HepG2 (cell line): ENCODE results near the gene CLEC10A. TPM values are rescaled to one million over a fixed set of nuclear protein-coding genes. Genes with fewer than 3 reads are reported as not detected.

Experiments used
- ADNP ChIP-seq: sonication (generic); formaldehyde crosslinking; IDR thresholded peaks from 2 replicates; pipeline ENCODE4 v1.4.0; 2020; ENCODE audit warnings: missing genetic modification reagents
- E2F2 ChIP-seq: sonication (generic); formaldehyde crosslinking; IDR thresholded peaks from 2 replicates; pipeline ENCODE4 v1.4.0; 2020; ENCODE audit warnings: missing genetic modification reagents, borderline replicate concordance
- HHEX ChIP-seq: IDR thresholded peaks from 2 replicates; pipeline ENCODE4 v1.6.1; 2016; ENCODE audit warnings: control low read depth
- HNRNPLL ChIP-seq: fragments of 200-400 bp; formaldehyde crosslinking; IDR thresholded peaks from 2 replicates; pipeline ENCODE4 v1.6.1; 2017; ENCODE audit warnings: mild to moderate bottlenecking, low read depth, low read length; ENCODE audit not compliant: poor library complexity, severe bottlenecking
- MTA1 ChIP-seq: sonication (generic); formaldehyde crosslinking; IDR thresholded peaks from 2 replicates; pipeline ENCODE4 v1.4.0; 2020; ENCODE audit warnings: missing genetic modification reagents, mild to moderate bottlenecking, borderline replicate concordance
- NCOA2 ChIP-seq: sonication (generic); formaldehyde crosslinking; IDR thresholded peaks from 2 replicates; pipeline ENCODE4 v1.8.0; 2022; ENCODE audit warnings: inconsistent platforms
- RAD21 ChIP-seq: fragments of 450-650 bp; formaldehyde crosslinking; IDR thresholded peaks from 2 replicates; pipeline ENCODE4 v1.5.0; 2020; ENCODE audit warnings: mild to moderate bottlenecking
- RFX3 ChIP-seq: IDR thresholded peaks from 2 replicates; pipeline ENCODE4 v1.6.1; 2016; ENCODE audit warnings: missing biosample characterization, missing genetic modification reagents
- SP2 ChIP-seq: sonication (generic); formaldehyde crosslinking; IDR thresholded peaks from 2 replicates; pipeline ENCODE4 v1.5.1; 2020; ENCODE audit warnings: mild to moderate bottlenecking, missing genetic modification reagents
- ZBTB8A ChIP-seq: sonication (generic); formaldehyde crosslinking; IDR thresholded peaks from 2 replicates; pipeline ENCODE4 v1.4.0; 2020; ENCODE audit warnings: mild to moderate bottlenecking, low read depth, missing genetic modification reagents, borderline replicate concordance
- ZC3H4 ChIP-seq: sonication (generic); formaldehyde crosslinking; IDR thresholded peaks from 2 replicates; pipeline ENCODE4 v1.4.0; 2020; ENCODE audit warnings: missing genetic modification reagents, borderline replicate concordance
- ZKSCAN1 ChIP-seq: fragments of 150-350 bp; IDR thresholded peaks from 2 replicates; pipeline ENCODE4 v1.6.1; 2014; ENCODE audit warnings: low read length
- ZKSCAN5 ChIP-seq: sonication (generic); formaldehyde crosslinking; IDR thresholded peaks from 2 replicates; pipeline ENCODE4 v1.5.1; 2020; ENCODE audit warnings: mild to moderate bottlenecking, missing genetic modification reagents
- ZNF180 ChIP-seq: sonication (generic); formaldehyde crosslinking; IDR thresholded peaks from 2 replicates; pipeline ENCODE4 v1.4.0; 2020; ENCODE audit warnings: low read depth, missing genetic modification reagents, borderline replicate concordance
- ZNF205 ChIP-seq: IDR thresholded peaks from 2 replicates; pipeline ENCODE4 v1.6.1; 2018; ENCODE audit warnings: missing biosample characterization, missing genetic modification reagents
- ZNF30 ChIP-seq: sonication (generic); formaldehyde crosslinking; IDR thresholded peaks from 2 replicates; pipeline ENCODE4 v1.5.0; 2020; ENCODE audit warnings: mild to moderate bottlenecking, missing genetic modification reagents
- ZNF546 ChIP-seq: sonication (generic); formaldehyde crosslinking; conservative IDR thresholded peaks from 2 replicates; pipeline ENCODE4 v1.8.1; 2023; ENCODE audit warnings: mild to moderate bottlenecking, missing genetic modification reagents
- ZNF607 ChIP-seq: sonication (generic); formaldehyde crosslinking; IDR thresholded peaks from 2 replicates; pipeline ENCODE4 v1.5.1; 2020; ENCODE audit warnings: missing genetic modification reagents, mild to moderate bottlenecking, borderline replicate concordance
- ZNF747 ChIP-seq: sonication (generic); formaldehyde crosslinking; IDR thresholded peaks from 2 replicates; pipeline ENCODE4 v1.8.1; 2023; ENCODE audit warnings: missing genetic modification reagents, mild to moderate bottlenecking, borderline replicate concordance
- ZSCAN25 ChIP-seq: sonication (generic); formaldehyde crosslinking; IDR thresholded peaks from 2 replicates; pipeline ENCODE4 v1.8.0; 2022; ENCODE audit warnings: mild to moderate bottlenecking, missing genetic modification reagents
- ZXDC ChIP-seq: sonication (generic); formaldehyde crosslinking; IDR thresholded peaks from 2 replicates; pipeline ENCODE4 v1.5.0; 2020; ENCODE audit warnings: mild to moderate bottlenecking, missing genetic modification reagents
- polyA plus RNA-seq, 8 experiments: library from polyadenylated mRNA; depleted of rRNA in 3 of 8; stranded (reverse) in 7 of 8; unstranded in 1 of 8; fragments of >200 nt; fragmentation: Illumina TruSeq in 4 of 8; extraction: Trizol in 4 of 8; gene quantifications; 2 replicates each; pipeline versions ENCODE4 v1.2.1 to v1.2.3, GENCODE V29; 2011 to 2016; ENCODE audit warnings: low read depth in 4 of 8, missing spikeins in 1 of 8, mixed read lengths in 1 of 8; ENCODE audit not compliant: insufficient read depth in 1 of 8
- total RNA-seq, 5 experiments: library from RNA; depleted of rRNA; stranded (reverse); fragments of >200 nt; fragmentation: Illumina TruSeq; extraction: Trizol; gene quantifications; 2 replicates each; pipeline ENCODE4 v1.2.3, GENCODE V29; 2016; ENCODE audit warnings: low read depth in 1 of 5
- TF ChIP-seq, protein P1 (sequence below): sonication (generic); formaldehyde crosslinking; IDR thresholded peaks from 2 replicates; pipeline ENCODE4 v1.8.0; 2022; ENCODE audit warnings: mild to moderate bottlenecking, missing genetic modification reagents
- TF ChIP-seq, protein P2 (sequence below): sonication (generic); formaldehyde crosslinking; IDR thresholded peaks from 2 replicates; pipeline ENCODE4 v1.8.0; 2022; ENCODE audit warnings: low read depth, missing genetic modification reagents

The CLEC10A gene
- total and polyA plus RNA-seq, 2 of the 13 experiments (the other 11 are each of a cell fraction or from before 2014, with no cell fraction given): 0.33 TPM; not detected in 1

- TF ChIP-seq ZNF205 (CRISPR knock-in tag) (no peak), ZXDC (CRISPR knock-in tag) (0 out of 2 replicates have a peak, but pooled peaks have one; percentile 62), ZNF607 (CRISPR knock-in tag) (peak; percentile 85; the same call in 1 of the 2 replicates), ZBTB8A (CRISPR knock-in tag) (no peak), HHEX (no peak), RAD21 (CRISPR knock-in tag) (no peak), SP2 (CRISPR knock-in tag) (no peak), ZKSCAN1 (no peak), ADNP (no peak), ZNF747 (no peak; the same call in 1 of the 2 replicates), ZNF546 (CRISPR knock-in tag) (no peak), ZC3H4 (CRISPR knock-in tag) (no peak), NCOA2 (CRISPR knock-in tag) (peak; percentile 13; the same call in 1 of the 2 replicates), HNRNPLL (peak; percentile 63), MTA1 (CRISPR knock-in tag) (no peak), ZNF30 (CRISPR knock-in tag) (no peak), ZSCAN25 (CRISPR knock-in tag) (peak; percentile 36; the same call in 1 of the 2 replicates), E2F2 (CRISPR knock-in tag) (0 out of 2 replicates have a peak, but pooled peaks have one; percentile 57), ZKSCAN5 (CRISPR knock-in tag) (no peak), ZNF180 (no peak), RFX3 (no peak)
- TF ChIP-seq, protein P1, sequence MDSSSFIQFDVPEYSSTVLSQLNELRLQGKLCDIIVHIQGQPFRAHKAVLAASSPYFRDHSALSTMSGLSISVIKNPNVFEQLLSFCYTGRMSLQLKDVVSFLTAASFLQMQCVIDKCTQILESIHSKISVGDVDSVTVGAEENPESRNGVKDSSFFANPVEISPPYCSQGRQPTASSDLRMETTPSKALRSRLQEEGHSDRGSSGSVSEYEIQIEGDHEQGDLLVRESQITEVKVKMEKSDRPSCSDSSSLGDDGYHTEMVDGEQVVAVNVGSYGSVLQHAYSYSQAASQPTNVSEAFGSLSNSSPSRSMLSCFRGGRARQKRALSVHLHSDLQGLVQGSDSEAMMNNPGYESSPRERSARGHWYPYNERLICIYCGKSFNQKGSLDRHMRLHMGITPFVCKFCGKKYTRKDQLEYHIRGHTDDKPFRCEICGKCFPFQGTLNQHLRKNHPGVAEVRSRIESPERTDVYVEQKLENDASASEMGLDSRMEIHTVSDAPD (CRISPR knock-in tag): no peak
- TF ChIP-seq, protein P2, sequence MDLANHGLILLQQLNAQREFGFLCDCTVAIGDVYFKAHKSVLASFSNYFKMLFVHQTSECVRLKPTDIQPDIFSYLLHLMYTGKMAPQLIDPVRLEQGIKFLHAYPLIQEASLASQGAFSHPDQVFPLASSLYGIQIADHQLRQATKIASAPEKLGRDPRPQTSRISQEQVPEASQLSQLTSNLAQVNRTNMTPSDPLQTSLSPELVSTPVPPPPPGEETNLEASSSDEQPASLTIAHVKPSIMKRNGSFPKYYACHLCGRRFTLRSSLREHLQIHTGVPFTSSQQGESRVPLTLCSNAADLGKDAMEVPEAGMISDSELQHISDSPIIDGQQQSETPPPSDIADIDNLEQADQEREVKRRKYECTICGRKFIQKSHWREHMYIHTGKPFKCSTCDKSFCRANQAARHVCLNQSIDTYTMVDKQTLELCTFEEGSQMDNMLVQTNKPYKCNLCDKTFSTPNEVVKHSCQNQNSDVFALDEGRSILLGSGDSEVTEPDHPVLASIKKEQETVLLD (CRISPR knock-in tag): no peak
Measured at GRCh38 chr17:7035591-7036368, 44.3 kb downstream of the CLEC10A start, which contains the start of gene SLC16A13 (continued).
